Measurements from ENCODE around the gene ARL6IP4.

- TF ChIP-seq CTCF (conservative IDR thresholded peaks at IDR 0.05; ENCODE audit: low read depth, low read length) (no peak), EZH2 (IDR thresholded peaks at IDR 0.05; ENCODE audit: borderline replicate concordance, low read depth, low read length, poor library complexity, severe bottlenecking) (no peak)
Measured at GRCh38 chr12:122951406-122951805, 29.1 kb upstream of the ARL6IP4 start.

All from A673 (cell line).